OCI-M2 (cell line): ENCODE measurements around the gene ECSIT.
"Not testable (repeated sequence)": the region's sequence is repeated elsewhere in the genome, so short reads cannot be mapped to it uniquely, and the experiment has no call there.

ENCODE experiments used
- DNase-seq: peaks from one replicate; lab custom pipeline; 2025; ENCODE audit not compliant: unreplicated experiment; lab: John Stamatoyannopoulos, UW

The ECSIT gene

DNA sequence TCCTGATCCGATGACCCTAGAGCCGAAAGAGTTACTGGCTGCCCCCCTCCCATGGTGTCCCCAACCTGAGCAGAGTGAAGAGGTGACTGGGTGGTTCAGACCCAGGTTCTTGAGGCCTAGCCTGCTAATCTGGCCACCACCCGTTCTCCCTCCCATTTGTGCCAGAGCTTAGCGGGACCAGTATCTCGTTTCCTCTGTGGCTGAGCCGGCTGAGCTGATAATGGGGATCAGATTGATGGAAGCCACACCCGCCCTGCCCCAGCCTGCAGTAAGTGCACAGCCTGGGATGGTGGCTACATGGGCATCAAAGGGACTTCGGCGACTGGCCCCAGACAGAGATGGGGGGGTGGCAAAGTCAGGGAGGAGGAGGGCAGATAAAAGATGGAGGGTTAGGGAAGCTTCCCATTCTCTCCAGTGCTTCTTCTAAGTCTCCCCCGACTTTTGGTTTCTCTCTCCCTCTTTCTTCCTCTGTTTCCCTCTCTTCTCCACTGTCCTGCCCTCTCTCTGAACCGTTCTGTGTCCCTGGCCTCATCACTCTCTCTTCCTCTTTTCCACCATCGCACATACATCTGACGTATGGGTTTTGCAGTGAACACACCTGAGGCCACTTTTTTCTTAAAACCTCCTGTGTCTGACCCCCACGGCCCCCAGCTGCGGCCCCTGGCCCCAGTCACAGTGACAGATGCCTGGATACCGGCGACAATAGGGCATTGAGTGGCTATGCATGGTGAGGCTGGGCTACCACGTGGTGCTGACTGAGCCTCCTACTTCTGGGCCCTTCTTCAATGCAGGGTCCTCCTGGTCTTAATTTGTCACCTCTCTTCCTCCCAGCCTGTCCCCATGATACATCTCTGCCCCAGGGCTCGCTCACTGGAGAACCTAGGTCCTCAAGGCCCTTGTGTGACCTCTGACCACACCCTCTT, 50.5 kb downstream of the ECSIT start:
- no peak for DNase-seq

DNA sequence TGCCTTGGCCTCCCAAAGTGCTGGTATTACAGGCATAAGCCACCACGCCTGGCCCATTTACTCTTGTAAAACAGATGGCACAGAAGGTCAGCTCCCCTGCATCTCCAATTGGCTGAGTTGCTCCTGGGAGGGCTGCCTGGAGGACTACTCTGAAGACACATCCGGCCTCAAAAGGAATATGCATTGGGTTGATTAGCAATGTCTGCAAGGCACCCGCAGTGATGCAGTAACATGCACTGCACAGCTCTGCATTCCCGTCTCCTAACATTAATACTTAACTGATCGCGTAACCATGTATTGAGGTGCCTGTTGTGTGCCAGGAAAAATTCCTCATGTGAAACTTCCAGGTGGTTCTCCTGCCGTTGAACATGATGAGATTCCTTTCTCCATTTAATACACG, 53.1 kb downstream of the ECSIT start:
- DNase-seq = no peak

GRCh38 chr19:11475343-11475742, 53.6 kb downstream of the ECSIT start:
- DNase-seq = not testable (repeated sequence)

DNA sequence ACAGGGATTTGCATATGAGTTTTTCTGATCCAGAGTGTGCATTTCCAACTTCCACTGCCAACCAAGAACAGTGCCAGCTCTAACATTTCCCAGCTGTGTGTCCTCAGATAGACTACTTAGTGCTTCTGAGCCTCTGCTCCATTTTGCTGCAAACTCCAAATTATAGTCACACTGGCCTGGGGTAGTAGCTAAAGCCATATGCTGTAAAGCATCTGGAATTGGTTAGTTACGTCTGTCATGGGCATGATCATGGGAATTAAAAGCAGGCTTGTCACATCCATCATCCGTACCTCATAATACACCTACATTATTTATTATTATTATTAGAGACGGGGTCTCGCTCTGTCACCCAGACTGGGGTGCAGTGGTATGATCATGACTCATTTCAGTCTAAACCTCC, 55.2 kb downstream of the ECSIT start:
- DNase-seq = no peak

DNA sequence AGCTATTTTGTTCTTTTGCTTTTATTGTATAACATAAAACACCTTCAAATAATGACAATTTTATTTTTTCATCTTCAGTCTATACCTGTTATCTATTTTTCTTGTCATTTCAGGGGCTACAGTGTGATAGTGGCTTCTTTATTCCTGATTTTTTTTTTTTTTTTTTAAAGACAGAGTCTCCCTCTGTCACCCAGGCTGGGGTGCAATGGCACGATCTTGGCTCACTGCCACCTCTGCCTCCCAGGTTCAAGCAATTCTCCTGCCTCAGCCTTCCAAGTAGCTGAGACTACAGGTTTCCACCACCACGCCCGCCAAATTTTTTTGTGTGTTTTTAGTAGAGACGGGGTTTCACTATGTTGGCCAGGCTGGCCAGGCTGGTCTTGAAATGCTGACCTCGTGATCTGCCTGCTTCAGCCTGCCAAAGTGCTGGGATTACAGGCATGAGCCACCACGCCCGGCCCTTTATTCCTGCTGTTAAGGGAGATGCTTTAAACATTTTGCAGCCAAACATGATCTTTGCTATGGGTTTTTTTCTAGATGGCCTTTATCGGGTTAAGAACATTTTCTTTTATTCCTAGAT, 60.6 kb downstream of the ECSIT start:
- DNase-seq = not testable (repeated sequence)

DNA sequence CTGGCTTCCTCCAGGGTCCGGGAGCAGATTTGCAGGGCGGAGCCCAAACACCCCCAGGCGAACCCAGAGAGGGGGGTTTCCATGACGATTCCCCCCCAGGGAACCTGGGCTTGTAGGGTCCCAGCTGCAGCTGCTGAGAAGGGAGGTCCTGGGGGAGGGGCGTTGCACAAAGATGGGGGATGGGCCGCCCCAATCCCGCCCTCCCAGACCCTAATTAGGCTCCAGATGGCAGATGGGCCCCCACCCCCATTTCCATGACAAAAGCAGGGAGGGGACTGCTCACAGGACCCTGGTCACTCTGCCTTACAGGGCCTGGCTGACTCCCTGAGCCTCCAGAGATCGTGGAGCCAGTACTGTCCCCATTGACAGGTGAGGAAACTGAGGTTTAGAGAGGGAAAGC, 63.3 kb downstream of the ECSIT start:
- no peak for DNase-seq

GRCh38 chr19:11464333-11465265, 64.3 kb downstream of the ECSIT start:
- DNase-seq = no peak

DNA sequence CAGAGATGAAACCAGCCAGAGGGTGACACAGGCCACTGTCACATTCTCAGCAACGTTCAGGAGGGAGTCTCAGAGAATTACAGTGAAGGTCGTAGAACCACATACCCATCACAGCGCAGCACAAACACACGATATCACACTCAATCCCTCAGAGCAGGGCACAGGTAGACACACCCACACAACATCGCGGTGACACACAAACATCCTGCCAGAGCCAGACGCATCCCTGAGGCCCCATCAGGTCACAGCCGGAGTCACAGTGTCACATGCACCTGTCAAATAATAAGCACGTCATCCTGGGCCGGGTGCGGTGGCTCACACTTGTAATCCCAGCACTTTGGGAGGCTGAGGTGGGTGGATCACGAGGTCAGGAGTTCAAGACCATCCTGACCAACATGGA, 65.5 kb downstream of the ECSIT start:
- no peak for DNase-seq

GRCh38 chr19:11461453-11461852, 67.5 kb downstream of the ECSIT start:
- DNase-seq = no peak

- no peak for DNase-seq
These were observed 68.7 kb downstream of the ECSIT start for GRCh38 chr19:11460207-11460606.

GRCh38 chr19:11458912-11459311, 70.0 kb downstream of the ECSIT start:
- DNase-seq = not testable (repeated sequence)

GRCh38 chr19:11458236-11458900, 70.6 kb downstream of the ECSIT start:
- no peak for DNase-seq

DNA sequence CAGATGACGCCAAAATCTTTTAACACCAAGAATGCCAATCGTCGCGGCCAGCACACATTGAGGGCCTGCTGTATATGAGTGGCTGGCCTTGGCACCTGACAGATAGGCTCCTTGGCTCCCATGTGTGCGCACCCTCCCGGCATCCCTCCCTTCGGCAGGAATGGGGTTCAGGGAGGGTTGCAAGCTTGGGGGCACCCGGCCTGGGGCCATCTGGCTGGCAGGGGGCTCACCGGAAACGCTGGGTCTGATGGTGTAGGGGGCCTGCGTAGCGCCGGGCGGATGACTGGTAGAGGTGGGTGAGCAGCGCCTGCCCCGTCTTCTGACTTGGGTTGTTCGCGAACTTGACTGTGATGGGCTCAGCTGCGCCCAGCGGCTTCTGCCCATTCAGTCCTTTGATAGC, 71.1 kb downstream of the ECSIT start:
- no peak for DNase-seq

- DNase-seq = no peak
These were observed 71.8 kb downstream of the ECSIT start for GRCh38 chr19:11457115-11457514.

GRCh38 chr19:11456659-11457058, 72.3 kb downstream of the ECSIT start:
- no peak for DNase-seq
